ENCODE results near the gene C10orf71.

DNA sequence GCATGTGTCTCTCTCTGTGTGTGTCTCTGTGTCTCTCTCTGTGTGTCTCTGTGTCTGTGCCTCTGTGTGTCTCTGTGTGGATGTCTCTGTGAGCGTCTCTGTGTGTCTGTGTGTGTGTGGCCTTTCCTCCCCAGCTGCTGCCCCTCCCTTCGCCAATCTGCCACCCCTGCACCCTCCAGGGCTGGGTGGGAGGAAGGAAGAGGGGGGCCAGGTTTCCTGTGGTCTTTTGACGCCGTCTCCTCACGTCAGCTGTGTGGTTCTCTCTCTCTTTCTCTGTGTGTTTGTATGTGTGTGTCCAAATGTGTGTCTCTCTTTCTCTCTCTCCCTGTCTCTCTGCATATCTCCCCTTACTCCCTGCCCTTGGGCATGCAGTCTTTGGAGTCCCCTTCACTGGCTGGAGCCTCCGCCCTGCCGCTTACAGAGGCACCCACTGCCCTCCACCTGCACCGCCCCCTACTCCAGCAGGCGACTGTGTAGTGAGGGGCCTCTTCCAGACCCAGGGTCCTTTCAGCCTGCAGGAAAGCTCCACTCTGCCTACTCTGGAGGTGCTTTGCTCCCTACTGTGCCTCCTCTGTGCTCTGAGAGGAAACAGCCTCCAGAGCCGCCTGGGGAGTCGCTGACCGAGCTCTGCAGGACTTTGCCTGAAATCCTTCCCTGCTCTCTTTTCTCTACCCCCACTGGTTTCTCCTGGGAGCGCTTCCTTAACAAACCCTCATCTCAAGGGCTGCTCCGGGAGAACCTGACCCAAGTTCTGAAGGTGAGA lies 44.2 kb upstream of the C10orf71 start:
- TF ChIP-seq CTCF (IDR thresholded peaks at IDR 0.05; ENCODE audit: control extremely low read depth in 1 of 3, insufficient read depth in 1 of 3, low read depth in 1 of 3, low read length in 3 of 3) (no peak), PHF8 (conservative IDR thresholded peaks at IDR 0.05; ENCODE audit: low read depth, low read length) (no peak), POLR2A (IDR thresholded peaks at IDR 0.05; ENCODE audit: control extremely low read depth in 1 of 2, low read depth in 2 of 2, low read length in 2 of 2) (no peak), KDM5A (IDR thresholded peaks at IDR 0.05; ENCODE audit: low read length) (no peak), SRF (IDR thresholded peaks at IDR 0.05; ENCODE audit: low read depth, low read length) (no peak), EZH2 (IDR thresholded peaks at IDR 0.05; ENCODE audit: low read depth, low read length, severe bottlenecking) (no peak), BACH1 (IDR thresholded peaks at IDR 0.05; ENCODE audit: low read length) (no peak), ATF2 (IDR thresholded peaks at IDR 0.05; ENCODE audit: low read length) (no peak)
